GM12865 (cell line): Measurements from ENCODE around the gene KIAA0040.
A peak's percentile ranks its signal among the peaks of the same experiment; 100 is the strongest.

Experiments
- DNase-seq: peaks from one replicate; pipeline ENCODE4 v3.0.0; 2010; ENCODE audit warnings: low read depth
- H3K4me3 ChIP-seq: 2 replicates; pipeline ENCODE4 v1.5.1; 2011; ENCODE audit warnings: mild to moderate bottlenecking, low read depth, low read length, control low read depth
- CTCF ChIP-seq: IDR thresholded peaks from 2 replicates; pipeline ENCODE4 v1.5.1; 2011; ENCODE audit warnings: low read length, control low read depth, low read depth, inconsistent platforms; ENCODE audit not compliant: insufficient read depth; ENCODE audit errors: missing control alignments

Gene KIAA0040

GRCh38 chr1:175154629-175155472 is 37.7 kb downstream of the KIAA0040 start:
- peak; percentile 80 for DNase-seq
- peak; percentile 87 for TF ChIP-seq CTCF
- no peak overlapping the region for H3K4me3 ChIP-seq

GRCh38 chr1:175152006-175152652 is 40.4 kb downstream of the KIAA0040 start:
- no peak overlapping the region for H3K4me3 ChIP-seq
- peak; percentile 88 for TF ChIP-seq CTCF
- DNase-seq, result peak; percentile 73

DNA sequence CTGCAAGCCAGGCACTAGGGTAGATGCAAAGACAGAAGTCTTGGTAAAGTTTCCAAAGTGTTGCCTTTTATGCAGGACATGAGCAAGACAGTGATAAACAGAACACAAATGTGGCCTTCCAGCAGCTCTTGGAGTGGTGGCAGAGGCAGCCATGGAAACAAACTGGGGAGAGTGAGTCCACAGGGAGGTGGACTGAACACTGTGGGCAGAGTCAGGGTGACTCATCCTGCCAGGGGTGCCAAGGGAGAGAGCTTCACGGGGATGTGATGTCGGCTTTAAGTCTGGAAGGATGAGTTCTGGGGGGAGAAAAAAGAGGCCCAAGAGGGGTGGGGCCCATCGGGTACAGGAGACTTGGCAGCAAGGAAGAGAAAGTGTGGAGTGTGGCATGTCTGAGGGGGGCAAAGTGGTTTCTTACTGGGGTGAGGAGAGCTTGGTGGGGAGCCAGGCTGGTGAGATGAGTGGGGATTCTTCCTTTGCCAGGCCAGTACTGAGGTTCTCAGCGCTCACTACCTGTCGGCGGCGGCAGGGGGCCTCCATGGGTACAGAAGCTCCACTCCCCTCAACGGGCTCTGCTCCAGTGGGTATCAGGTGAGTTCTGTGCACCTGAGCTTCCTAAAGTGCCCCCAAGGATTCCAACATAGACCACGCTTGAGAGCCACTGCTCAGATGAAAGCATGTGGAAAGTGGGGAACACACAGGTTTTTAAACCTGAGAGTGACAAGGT is 41.8 kb downstream of the KIAA0040 start:
- peak; percentile 13 for TF ChIP-seq CTCF
- no peak for DNase-seq
- H3K4me3 ChIP-seq, result no peak overlapping the region

- DNase-seq, result no peak
- no peak overlapping the region for H3K4me3 ChIP-seq
- TF ChIP-seq CTCF, result no peak
Observed at GRCh38 chr1:175148068-175148467, 44.5 kb downstream of the KIAA0040 start.

DNA sequence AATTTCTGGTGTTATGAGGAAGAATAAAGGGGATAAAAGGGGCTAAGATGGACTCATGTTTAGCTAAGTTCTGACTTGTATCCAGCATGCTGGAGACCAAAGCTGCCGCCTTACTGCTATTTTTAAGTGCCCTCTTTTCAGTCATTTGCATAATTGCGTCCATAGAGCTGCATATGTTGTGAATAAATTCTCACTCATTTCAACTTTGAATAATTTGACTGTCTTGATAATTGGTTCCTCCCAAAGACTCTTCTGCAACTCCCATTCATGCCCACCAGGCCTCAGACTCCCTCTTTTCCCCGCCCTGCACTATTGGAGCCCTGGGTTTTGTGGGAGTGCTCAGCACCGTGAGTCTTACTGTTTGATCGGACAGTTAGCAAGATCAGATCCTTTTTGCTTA is 45.0 kb downstream of the KIAA0040 start:
- H3K4me3 ChIP-seq, result no peak overlapping the region
- TF ChIP-seq CTCF, result no peak
- no peak for DNase-seq

- no peak overlapping the region for H3K4me3 ChIP-seq
- peak; percentile 93 for TF ChIP-seq CTCF
- peak; percentile 80 for DNase-seq
Observed at GRCh38 chr1:175146529-175147213, 45.9 kb downstream of the KIAA0040 start.
